Activated CD8-positive, alpha-beta T cell treated with anti-CD3 and anti-CD28 coated beads for 36 hours (primary cell): ENCODE data around the gene ICOS. TPM values are rescaled to one million over a fixed set of nuclear protein-coding genes. Genes with fewer than 3 reads are reported as not detected.

ENCODE experiments used
- ATAC-seq: fragments of 200-7000 bp; cut with Tn5 transposase; one replicate; pipeline ENCODE4 v1.10.0; 2021; ENCODE audit warnings: mild to moderate bottlenecking, moderate library complexity
- CTCF ChIA-PET: fragments of 350-600 bp; sonication (Branson Sonifier 250); formaldehyde crosslinking; loops from one replicate; lab custom pipeline; 2021; ENCODE audit warnings: antibody characterized with exemption; lab: Charles Lee
- POLR2A ChIA-PET: fragments of 350-600 bp; sonication (Branson Sonifier 250); formaldehyde crosslinking; loops from one replicate; lab custom pipeline; 2021; ENCODE audit warnings: antibody characterized with exemption; lab: Charles Lee
- DNase-seq: peaks from one replicate; pipeline ENCODE4 v3.0.0-alpha.2; 2020
- H3K27ac Mint-ChIP-seq: one replicate; pipeline ENCODE4 v1.8.0; 2021; ENCODE audit warnings: mild to moderate bottlenecking, mixed read lengths
- H3K27me3 Mint-ChIP-seq: one replicate; pipeline ENCODE4 v1.8.0; 2021; ENCODE audit warnings: mixed read lengths
- H3K36me3 Mint-ChIP-seq: one replicate; pipeline ENCODE4 v1.8.0; 2021; ENCODE audit warnings: low read depth, mixed read lengths
- H3K4me1 Mint-ChIP-seq: one replicate; pipeline ENCODE4 v1.8.0; 2021; ENCODE audit warnings: low read depth, mixed read lengths
- H3K4me3 Mint-ChIP-seq: one replicate; pipeline ENCODE4 v1.8.0; 2021; ENCODE audit warnings: mild to moderate bottlenecking, moderate library complexity, mixed read lengths
- H3K9me3 Mint-ChIP-seq: one replicate; pipeline ENCODE4 v1.8.0; 2021; ENCODE audit warnings: mixed read lengths
- CTCF ChIP-seq: fragments of 200-600 bp; IDR thresholded peaks from one replicate; pipeline ENCODE4 v1.8.0; 2022; ENCODE audit warnings: antibody characterized with exemption, mild to moderate bottlenecking
- intact Hi-C: fragments of 100-400 bp; cut with micrococcal nuclease; formaldehyde crosslinking; loops from one replicate; pipeline ENCODE4 v1.10.0; 2022
- total RNA-seq, 2 experiments: library from RNA; stranded (reverse); gene quantifications; one replicate each; pipeline ENCODE4 v1.2.3, GENCODE V29; 2021

ICOS gene
- total RNA-seq, 2 experiments from 2014 or later, result 55.0 to 55.6 TPM

GRCh38 chr2:204008352-204008751 is 71.8 kb downstream of the ICOS start:
- H3K4me1 Mint-ChIP-seq, result peaks cover 73% of the 10 kb centered on the region
- no peak for ATAC-seq
- no peak overlapping the region for H3K4me3 Mint-ChIP-seq
- no peak overlapping the region for H3K27ac Mint-ChIP-seq
- no peak for TF ChIP-seq CTCF
- intact Hi-C loops, result loop anchor here (5.0 kb wide), 1 partner anchor 71 kb away; the partner anchor contains the start of gene ICOS
- ChIA-PET CTCF (no interaction called here), POLR2A (no interaction called here)
- no peak for DNase-seq
- H3K27me3 Mint-ChIP-seq, result no peaks in the 10 kb centered on the region
- H3K9me3 Mint-ChIP-seq, result peaks cover 18% of the 10 kb centered on the region
- H3K36me3 Mint-ChIP-seq, result peaks cover 20% of the 10 kb centered on the region

GRCh38 chr2:204010628-204011560 is 74.3 kb downstream of the ICOS start:
- H3K4me1 Mint-ChIP-seq, result peaks cover 59% of the 10 kb centered on the region
- DNase-seq (no peak), ATAC-seq (no peak)
- ChIA-PET POLR2A (interaction anchor here (0.8 to 1.0 kb wide), 2 partner anchors 8 to 100 kb away, joined by 3 to 4 read pairs; no protein-coding TSS in a partner anchor), CTCF (interaction anchor here (1.5 to 2.5 kb wide), 2 partner anchors 24 to 68 kb away, joined by 3 to 5 read pairs; no protein-coding TSS in a partner anchor)
- intact Hi-C loops, result no loop called here
- H3K27ac Mint-ChIP-seq, result no peak overlapping the region
- H3K27me3 Mint-ChIP-seq, result no peaks in the 10 kb centered on the region
- TF ChIP-seq CTCF, result no peak
- H3K36me3 Mint-ChIP-seq, result peaks cover 16% of the 10 kb centered on the region
- H3K9me3 Mint-ChIP-seq, result peaks cover 21% of the 10 kb centered on the region
- no peak overlapping the region for H3K4me3 Mint-ChIP-seq

Other genes with a start within 250 kb of the ICOS start
- 10 to 100 TPM; 94.2 to 97.3 TPM for gene CD28, start 230.1 kb upstream of the ICOS start, total RNA-seq
- 10 to 100 TPM; 28.7 to 30.7 TPM for gene CTLA4, start 69.0 kb upstream of the ICOS start, total RNA-seq